ENCODE data around the gene TCF20.

- TF ChIP-seq CTCF (IDR thresholded peaks at IDR 0.05) (no peak), POLR2A (IDR thresholded peaks at IDR 0.05) (no peak)
Measured at GRCh38 chr22:42289671-42290541, 19.5 kb upstream of the TCF20 start.
